GM19324 (cell line): Measurements from ENCODE around the gene MTRR.

Source experiments
- ATAC-seq: cut with Tn5 transposase; IDR thresholded peaks from one replicate; pipeline ENCODE4 v1.9.1; 2021; ENCODE audit warnings: mild to moderate bottlenecking, moderate library complexity; ENCODE audit not compliant: unreplicated experiment, low FRiP score

MTRR gene

DNA sequence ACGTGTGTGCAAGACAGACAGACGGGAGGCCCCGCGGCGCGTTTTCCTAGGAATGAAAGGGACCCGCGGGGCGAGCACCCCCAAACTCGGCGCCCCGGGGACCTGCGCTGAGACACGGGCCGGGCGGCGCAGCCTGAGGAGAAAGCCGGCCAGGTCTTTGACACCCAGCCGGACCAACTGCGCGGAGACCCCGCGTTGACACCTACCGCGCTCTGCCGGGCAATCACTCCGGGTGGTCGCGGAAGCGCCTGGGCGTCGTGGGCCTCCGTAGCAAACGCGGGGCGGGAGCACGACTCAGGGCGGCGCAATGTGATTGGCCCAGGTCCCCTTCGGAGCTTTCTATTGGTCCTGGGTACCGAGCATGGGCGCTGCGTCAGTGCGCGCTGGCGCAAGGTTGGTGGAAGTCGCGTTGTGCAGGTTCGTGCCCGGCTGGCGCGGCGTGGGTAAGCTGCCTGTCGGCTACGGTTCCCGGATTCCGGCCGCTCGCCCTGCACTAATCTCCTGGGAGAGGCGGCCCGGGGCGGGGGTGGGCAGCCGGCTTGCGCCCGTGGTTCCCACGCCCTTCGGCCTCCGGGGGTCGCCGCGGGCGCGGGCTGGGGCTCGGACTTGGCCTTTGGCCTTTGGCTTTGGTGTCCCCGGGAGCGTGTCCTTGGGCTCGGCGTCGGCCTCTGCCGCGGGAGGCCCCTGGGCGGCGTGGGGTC lies at the start of gene MTRR, which contains the start of gene FASTKD3:
Gene MTRR, plus strand, starts transcription at position 376 of the 701 bp plus-strand sequence. CDS start 1,647 bp downstream, outside the sequence.
Gene FASTKD3, minus strand, starts transcription at position 259 of the 701 bp plus-strand sequence. CDS start 948 bp downstream, outside the sequence.
- ATAC-seq, result peak; percentile 97

DNA sequence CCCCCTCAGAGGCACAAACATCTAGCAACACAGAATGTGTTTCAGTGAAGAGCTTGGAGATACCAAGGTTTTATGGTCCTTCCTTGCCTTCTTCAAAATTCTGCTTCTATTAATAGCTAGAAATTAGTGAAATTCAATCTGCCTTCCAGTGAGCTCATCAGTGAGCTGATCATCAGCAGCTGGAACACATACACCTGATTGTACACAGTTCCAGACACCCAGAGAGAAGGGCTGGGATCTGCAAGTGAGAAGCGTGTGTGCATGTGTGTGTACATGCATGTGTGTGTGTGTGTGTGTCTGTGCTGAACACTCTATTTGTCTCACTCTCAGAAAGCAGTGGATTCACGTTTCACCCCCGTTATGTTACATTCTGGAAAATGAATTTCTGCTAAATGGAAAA lies 46.5 kb upstream of the MTRR start:
- no peak for ATAC-seq

DNA sequence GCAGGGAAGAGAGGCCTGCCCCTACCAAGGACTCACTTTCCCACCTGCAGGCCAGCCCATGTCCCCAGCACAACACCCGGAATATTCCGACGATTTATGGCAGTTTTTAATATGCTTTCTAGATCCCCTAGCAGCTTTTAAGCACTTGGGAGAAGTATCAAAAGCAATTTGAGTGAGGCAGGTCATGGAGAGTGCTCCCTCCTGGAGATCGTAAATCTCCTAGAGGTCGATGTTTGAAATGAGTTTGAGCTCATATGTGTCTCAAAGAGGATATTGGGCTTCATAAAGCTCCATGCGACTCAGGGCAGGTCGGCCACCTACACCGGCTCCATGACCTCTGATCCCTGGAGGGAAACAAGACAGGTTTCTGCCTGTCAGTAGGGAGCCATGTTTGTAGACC lies 45.4 kb upstream of the MTRR start:
- ATAC-seq, result no peak

DNA sequence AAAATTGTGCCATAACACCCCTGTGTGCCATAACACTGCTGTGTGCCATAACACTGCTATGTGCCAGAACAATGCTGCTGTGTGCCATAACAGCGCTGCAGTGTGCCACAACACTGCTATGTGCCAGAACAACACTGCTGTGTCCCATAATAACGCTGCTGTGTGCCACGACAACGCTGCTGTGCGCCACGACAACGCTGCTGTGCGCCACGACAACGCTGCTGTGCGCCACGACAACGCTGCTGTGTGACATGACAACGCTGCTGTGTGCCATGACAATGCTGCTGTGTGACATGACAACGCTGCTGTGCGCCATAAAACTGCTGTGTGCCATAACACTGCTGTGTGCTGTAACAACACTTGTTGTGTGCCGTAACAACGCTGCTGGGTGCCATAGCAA lies 44.0 kb upstream of the MTRR start:
- ATAC-seq, result no peak

DNA sequence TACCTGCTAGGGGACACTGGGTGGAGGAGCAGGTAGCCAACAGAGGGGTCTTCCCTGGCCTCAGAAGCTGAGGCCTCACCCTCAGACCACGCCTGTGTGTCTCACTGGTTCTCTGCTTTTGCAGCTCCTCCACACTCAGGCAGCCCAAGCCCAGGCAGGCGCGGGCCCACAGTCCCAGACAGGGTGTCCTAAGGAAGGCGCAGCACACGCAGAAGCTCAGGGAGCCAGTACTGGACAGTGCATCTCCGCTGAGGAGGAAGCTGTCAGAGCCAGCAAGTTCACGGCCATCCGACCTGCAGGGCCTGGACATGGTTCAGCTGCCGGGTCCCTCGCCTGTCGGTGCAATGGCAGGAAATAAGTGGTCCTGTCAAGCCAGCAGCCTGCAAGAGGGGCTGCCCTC lies 43.3 kb upstream of the MTRR start:
- no peak for ATAC-seq

DNA sequence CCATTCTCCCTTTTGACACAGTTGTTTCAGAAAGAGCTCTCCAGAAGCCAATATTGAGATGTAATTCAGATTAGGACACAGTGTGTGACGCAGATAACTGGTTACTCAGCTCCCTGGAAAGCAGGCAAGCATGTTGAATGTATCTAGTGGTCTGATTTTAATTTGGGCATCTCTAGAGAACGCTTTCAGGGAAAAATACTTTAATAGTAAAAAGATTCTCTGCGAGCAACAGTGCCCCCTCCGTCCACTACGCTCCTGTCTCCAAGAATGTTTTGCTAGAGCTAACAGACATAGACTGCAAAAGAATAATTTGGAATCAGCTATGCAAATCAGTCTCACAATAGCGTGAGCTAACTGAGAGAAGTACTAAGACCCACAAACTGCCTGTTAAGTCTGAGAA lies 41.3 kb upstream of the MTRR start:
- no peak for ATAC-seq

DNA sequence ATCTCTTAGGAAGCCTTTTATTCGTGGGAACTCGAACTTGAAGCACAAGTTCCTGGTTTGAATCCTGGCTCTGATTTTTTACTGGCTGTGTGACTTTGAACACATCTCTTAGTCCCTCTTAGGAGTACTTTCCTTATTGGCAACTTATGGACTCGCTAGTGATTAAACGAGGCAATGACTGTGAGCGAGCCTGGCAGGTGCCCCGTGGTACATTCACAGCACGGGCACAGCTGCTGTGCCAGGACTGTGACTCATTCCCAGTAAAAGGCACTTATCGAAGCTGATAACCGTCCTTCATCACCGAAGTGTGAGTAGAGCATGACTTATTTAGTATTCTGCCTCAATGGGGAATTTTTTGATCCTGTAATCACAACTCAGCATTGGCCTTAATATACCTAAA lies 40.7 kb upstream of the MTRR start:
- no peak for ATAC-seq

DNA sequence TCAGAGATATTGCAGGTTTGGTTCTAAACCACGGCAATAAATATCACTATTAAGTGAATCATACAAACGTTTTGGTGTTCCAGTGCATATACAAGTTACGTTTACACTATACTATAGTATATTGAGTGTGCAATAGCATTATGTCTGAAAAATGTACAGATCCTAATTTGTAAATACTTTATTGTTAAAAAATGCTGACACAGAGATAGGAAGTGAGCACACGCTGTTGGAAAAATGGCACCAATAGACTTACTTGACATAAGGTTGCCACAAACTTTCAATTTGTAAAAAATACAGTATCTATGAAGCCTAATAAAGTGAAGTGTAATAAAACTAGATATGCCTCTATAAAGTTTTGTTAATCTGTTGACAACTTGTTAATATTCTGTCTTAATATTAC lies 34.0 kb upstream of the MTRR start:
- no peak for ATAC-seq

DNA sequence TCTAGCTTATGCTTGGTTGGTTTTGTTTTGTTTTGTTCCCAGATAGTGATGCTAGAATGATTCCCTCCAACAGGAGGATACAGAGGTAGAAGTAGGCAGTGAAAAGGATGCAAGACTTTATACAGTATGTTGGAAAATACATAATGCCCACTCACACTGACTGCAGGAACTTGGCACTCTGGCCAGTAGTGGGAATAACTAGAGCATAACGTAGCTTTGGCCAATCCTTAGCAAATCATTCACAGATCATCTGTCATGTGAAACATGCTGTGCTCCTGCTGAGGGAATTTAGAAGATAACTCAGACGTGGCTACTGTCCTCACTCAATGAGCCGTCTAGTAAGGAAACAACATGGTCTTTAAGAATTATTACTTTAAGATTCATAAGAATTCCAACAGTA lies 31.5 kb upstream of the MTRR start:
- no peak for ATAC-seq

DNA sequence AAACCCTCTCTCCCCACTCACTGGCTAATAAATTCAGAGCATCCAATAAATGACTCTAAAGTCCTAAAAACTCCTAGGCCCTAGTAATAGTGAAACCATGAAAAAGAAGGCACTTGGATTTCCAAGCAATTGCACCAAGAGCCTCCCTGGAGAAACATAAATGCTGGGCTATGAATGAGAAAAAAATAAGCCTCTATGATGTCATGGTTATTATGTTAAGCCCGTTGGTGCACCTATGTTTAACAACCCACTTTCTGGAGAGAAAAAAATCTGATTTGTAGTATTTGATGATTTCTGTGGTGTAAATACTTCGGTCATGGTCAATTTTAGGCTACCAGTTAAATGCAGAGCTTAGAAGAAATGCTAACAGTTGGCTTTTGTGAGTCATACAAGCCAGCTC lies 26.4 kb upstream of the MTRR start:
- no peak for ATAC-seq

DNA sequence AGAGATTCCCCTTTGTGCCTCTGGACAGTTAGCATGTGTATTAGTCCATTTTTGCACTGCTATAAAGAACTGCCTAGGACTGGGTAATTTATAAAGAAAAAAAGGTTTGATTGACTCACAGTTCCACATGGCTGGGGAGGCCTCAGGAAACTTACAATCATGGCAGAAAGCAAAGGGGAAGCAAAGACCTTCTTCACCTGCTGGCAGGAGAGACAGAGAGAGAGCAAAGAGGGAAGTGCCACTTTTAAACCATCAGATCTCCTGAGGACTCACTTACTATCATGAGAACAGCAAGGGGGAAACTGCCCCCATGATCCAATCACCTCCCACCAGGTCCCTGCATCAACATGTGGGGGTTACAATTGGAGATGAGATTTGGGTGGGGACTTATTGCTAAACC lies 24.0 kb upstream of the MTRR start:
- no peak for ATAC-seq

DNA sequence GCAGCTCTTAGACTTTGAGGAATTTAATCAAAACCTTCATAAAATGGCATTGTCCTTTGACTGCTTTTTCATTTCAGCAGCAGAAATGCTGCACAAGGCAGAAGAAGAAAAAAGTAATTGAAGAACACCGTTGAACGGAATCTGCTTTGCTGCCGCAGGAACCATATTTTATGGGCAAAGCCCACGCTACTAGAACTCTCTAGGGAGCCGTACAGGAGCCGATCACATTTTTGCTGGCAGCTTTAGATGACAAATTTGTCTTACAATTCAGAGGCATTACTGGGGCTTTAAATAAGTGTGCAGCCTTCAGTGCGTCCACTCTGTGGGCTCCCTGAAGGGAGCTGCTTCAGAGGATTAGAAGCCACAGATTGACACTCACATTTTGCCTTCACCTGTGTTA lies 23.4 kb upstream of the MTRR start:
- ATAC-seq, result no peak

DNA sequence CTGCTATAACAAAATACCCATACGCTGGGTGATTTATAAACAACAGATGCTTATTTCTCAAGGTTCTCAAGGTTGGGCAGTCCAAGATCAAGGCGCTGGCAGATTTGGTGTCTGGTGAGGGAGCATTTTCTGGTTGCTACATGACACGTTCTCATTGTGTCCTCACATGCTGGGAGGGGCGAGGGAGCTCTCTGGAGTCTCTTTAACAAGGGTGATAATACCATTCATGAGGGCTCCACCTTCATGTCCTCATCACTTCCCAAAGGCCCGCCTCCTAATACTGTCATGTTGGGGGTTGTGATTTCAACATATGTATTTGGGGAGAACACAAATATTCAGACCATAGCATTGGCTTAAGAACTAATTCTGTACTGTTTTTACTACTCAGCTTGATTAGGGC lies 22.6 kb upstream of the MTRR start:
- ATAC-seq, result no peak

DNA sequence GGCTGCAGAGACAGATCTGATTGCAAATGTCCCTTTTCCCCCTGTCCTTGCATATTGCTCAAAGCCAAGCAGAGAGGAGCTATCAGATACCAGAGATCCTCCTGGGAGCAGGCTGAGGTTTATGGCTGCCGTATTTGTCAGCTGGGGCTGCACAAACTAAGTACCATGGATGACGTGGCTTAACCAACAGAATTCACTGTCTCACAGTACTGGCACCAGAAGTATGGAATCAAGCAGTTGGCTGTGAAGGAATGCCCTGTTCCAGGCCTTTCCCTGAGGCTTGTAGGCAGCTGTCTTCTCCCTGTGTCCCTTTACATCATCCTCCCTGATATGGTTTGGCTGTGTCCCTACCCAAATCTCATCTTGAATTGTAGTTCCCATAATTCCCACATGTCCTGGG lies 20.7 kb upstream of the MTRR start:
- ATAC-seq, result no peak

DNA sequence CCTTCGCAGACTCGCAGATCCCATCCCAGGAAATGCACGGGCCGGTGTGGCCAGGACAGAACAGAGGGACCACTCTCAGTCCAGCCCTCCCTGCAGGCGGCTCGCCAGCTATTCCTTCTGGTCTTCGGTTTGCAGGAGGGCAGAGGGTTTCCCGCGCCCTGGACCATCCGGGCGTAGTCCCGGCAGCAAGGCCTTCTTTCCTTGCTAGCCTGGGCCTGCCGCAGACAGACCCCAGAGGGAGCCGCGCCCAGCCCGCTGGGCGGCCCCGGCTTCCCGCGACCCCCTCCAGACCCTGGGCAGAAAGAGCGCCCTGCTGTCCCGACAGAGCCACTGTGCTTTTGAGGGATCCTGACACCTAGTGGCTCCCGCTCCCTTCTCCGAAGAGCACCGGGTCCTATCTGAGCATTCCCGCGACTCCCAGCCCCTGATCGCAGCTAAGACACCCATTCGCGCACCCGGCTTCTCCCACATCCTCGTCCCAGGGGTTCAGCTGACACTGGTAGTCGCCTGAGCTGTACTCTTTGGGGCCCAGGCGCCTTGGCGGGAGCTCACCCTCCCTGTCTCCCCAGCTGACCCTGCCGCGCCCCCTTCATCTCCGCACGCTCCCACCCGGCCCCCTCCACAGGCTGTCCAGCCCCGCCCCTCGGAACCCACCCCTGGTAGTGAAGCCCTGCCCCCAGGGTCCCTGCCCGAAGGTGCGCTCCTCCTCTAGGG lies 19.1 kb upstream of the MTRR start:
- ATAC-seq, result no peak

DNA sequence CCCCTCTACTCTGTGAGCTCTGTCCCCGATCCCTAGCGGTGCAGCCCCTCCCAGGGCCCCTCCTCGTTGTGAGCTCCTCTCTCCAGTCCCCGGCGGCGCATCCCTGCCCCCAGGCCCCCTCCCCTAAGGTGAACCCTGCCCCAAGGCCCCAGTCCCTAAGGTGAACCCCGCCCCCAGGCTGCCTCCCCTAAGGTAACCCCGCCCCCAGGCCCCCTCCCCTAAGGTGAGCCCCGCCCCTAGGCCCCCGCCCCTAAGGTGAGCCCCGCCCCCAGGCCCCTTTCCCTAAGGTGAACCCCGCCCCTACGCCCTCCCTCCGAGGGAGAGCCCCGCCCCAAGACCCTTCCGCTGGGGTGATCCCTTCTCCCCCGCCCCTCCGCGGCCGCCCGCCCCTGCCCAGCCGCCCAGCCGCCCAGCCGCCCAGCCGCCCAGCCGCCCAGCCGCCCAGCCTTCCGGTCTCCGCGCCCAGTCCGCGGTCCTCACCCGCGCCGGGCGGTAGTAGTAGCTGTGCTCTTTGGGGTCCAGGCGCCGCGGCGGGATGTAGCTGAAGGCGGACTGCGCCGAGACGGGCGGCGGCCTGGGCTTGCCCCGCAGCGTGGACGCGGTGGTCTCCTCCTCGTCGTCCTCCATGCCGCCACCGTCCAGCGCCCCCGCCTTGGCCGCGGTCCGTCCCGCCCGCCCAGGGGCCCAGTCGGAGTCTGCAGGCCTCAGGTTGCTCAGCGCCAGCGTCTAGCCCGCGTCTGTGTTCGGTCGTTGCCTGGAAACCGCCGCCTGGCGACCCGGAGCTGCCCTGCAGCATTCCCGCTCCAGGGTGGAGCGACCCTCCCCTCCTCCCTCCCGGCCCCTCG lies 18.3 kb upstream of the MTRR start, which contains the start of gene CFAP90:
Gene CFAP90, minus strand, starts transcription at position 739 of the 845 bp plus-strand sequence. Its CDS starts 112 bp downstream, at position 627.
- no peak for ATAC-seq

DNA sequence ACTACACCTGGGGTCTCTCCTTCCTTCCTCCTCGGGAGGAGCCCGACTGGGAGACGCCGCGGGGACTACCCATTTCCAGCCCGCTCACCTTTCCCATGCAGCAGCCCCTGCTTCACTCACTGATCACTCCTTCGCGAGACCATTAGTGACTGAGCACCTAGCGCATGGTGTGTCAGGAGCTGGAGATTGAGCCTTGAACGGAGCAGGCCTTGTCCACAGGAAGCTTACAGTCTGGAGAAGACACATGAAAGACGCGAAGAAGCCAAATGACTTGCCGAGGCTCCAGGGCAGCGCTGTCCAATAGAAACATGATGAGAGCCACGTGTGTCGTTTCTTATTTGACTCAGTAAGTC lies 17.7 kb upstream of the MTRR start:
- ATAC-seq, result no peak

DNA sequence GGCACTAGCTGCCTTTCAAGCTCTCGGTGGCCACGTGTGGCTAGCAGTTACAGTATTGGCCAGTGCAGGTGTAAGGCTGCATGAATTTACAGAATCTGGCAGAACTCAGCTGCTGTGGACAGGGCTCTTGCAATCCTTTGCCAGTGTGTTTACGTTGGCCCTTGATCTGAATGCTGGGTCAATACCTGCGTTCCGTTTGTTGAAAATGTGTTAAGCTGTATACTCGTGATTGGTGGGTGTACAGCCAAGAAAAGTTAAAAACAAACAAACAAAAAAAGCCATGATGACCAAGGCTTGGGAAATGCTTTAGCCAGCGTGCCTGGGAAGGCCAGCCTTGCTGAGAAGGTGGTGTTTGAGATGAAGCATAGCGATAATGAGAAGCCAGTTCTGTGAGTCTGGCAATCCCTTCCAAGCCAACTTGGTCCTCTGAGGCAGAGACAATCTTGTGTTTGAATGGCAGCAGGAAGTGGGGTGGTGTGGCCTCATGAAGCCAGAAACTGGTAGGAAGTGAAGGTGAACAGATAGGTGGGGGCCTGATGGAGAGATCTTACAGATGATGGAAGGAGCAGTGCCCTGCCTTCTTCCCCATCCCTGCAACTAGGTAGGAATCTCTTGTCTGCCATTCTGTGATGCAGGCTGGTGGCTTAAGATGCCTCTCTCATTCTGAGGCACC lies 17.2 kb upstream of the MTRR start:
- ATAC-seq, result no peak

DNA sequence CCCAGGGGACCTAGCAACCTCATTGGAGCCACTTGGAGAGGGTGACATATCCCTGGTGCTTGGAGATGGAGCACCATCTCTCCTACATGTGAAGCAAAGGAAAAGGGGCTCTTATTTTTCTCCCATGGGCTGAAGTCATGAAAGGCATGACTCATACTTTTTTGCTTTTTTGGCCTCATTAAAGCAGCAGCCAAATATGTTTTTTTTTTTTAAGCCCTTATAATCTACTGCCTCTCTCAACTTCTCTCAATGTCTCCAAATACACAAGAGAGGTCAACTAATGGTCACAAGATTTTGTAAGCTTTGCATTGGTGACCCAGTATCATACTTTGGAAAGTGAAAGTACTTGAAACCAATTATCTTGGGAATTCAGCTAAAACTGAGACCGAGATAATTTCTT lies 16.4 kb upstream of the MTRR start:
- ATAC-seq, result no peak

DNA sequence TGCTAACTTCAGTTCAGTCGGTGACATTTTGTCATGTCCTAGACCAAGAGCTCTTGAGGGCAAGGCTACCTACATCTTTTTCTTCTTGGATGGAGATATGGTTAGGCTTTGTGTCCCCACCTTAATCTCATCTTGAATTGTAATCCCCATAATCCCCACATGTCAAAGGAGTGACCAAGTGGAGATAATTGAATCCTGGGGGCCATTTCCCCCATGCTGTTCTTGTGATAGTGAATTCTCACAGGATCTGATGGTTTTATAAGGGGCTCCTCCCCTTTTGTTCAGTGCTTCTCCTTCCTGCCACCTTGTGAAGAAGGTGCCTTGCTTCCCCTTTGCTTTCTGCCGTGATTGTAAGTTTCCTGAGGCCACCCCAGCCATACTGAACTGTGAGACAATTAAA lies 16.0 kb upstream of the MTRR start:
- no peak for ATAC-seq

DNA sequence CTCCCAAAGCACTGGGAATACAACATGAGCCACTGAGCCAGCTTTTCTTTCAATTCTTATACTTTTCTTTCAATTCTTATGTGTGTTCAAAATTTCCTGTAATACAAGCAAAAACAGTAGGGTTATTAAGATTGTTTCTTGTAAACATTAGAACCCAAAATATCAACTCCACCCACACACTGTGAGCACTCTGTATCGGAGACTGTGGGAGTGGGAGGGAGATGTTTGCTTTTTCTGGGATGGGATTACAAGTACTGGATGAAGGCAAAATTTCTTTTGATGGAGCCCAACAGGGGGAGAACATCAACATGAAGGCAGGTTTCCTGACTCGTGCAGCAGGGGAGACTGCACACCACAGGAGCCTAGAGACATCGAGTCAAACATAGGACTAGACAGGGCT lies 13.3 kb upstream of the MTRR start:
- ATAC-seq, result no peak
